GM18498 (cell line): Measurements from ENCODE around the gene BCL10.
"Not testable (repeated sequence)": the region's sequence is repeated elsewhere in the genome, so short reads cannot be mapped to it uniquely, and the experiment has no call there.

Experiments
- ATAC-seq: cut with Tn5 transposase; IDR thresholded peaks from one replicate; pipeline ENCODE4 v1.9.1; 2021; ENCODE audit warnings: mild to moderate bottlenecking, moderate library complexity; ENCODE audit not compliant: unreplicated experiment

Gene BCL10

DNA sequence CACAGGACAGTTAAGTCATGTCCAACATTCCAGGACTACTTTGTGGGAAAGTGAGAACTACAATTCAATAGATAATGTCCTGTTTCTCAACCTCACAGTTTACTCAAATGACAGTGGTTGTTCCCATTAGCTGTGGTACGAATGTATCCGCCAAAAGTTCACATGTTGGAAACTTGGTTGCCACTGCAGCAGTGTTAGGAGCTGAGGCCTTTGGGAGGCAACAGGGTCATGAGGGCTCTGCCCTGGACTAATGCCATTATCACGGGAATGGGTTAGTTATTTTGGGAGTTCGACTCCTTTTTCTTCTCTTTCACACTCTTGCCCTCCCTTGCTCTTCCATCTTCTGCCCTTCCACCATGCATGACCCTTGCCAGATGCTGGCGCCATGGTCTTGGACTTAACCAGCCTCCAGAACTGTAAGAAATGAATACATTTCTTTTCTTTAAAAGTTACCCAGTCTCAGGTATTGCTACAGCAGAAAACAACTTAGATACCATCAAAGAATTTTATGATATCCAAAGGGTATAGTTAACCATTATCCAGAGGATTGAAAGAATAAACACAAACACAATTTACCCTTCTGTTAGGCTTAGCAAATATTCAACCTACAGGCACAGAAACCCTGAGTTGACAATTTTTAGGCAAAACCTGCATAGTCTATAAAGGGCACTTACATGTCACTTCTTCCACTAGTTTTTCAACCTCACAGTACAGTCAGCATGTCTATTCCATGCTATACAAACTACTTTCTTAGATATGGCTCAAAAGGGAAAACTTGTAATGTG is 7.4 kb downstream of the BCL10 start:
- ATAC-seq, result no peak

DNA sequence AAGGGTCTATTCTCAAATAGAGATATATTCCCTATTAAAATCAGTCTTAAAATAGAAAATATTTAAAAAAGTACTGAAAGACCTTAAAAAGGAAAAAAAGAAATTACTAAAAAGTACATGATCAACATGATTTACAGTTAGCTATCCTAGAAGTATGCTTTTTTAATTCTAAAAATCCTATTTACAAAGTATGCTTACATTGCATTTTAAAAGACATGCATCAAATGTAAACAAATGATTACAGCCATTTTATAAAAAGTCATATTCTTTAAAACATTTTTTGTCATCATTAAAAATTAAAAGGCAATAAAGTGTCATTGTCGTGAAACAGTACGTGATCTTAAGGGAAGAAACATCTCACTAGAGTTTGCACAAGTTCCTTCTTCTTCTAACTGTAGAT is 9.1 kb downstream of the BCL10 start:
- no peak for ATAC-seq

DNA sequence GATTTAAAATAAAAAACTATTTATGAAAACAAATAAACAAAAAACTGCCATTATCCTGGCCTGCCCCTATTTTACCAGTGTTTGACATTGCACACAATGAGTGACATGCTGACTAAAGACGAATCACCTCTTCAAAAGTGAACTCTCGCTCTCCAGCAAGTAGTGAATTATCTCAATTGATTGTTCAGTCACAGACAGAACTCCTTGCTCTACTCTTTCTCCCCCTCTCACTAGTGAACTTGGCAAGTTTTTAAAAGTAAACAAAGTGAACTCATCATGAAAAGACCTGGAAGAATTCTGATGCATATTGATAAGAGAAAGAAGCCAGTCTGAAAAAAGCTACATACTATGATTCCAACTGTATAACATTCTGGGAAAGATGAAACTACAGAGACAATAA is 12.3 kb downstream of the BCL10 start:
- no peak for ATAC-seq

DNA sequence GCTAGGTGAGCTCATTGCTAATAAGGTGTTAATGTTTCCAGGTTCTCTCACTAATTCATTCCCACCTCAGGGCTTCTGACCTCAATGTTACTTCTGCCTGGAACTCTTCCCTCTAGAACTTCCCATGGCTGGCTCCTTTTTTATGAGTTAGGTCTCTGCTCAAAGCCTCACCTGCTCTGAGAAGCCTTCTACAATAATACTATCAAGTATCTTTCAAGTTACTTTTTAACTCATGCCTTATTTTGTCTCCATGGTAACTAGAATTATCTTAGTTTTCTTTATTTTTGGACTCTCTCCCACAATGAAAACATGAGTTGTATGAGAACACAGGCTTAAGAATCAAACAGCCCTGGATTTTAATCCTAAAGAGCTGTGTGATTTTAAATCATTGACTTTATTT is 13.4 kb downstream of the BCL10 start:
- no peak for ATAC-seq

DNA sequence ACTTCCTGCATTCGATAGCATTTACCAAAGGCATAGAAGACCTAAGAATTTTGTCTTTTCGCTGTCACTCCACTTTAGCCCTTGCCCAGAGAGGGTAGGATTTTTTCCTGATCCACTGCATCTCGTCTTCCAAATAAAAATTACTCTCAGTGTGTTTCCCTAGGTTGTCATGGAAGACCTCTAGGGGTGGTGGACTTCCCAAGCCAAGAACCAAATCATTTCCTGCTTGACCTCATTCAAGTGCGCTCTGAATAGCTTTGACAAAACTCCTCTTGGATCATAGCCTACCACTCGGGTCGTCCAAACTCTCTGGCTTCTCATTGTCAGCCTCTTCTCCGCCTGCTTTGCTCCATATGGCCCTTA is 16.5 kb downstream of the BCL10 start:
- ATAC-seq, result peak; percentile 0

DNA sequence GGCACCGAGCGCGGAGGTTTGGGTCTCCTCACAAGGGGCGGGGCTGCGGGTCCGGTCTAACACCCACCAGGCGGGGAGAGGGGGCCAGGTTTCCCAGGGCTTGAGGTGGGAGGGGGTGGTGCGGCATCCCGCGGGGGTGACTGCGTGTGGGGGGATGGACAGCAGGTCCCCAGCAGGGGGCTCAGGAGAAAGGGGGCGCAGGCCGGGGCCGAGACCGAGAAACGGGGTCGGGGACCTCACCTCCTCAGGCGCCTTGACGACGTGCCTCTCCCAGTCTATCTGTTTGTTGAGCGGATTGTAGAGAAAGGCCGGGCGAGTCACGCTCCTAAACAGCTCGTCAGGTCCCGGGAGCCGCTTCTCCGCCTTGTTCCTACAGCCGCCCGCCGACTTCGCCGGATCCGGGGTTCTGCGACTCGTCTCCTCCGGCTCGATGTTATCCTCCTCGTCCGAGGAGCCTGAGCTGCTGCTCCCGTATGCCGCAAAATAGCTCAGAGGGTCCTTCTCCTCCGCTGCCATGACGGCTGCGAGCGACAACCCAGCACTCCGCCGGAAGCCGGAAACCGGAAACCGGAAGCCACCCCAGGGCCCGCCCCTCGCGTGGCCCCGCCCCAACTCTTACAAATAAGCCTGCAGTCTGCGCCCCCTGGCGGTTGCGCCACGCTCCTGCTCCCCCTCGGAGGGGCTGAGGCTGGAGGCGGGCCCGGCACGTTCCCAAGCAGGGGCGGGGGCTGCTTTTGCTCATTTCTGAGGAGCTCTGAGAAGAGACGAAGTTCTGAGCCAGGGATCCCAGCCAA is 17.1 kb downstream of the BCL10 start, which contains the start of gene C1orf52:
Gene C1orf52, minus strand, starts transcription at position 545 of the 794 bp plus-strand sequence. Its CDS starts 29 bp downstream, at position 516.
- ATAC-seq, result peak; percentile 98

DNA sequence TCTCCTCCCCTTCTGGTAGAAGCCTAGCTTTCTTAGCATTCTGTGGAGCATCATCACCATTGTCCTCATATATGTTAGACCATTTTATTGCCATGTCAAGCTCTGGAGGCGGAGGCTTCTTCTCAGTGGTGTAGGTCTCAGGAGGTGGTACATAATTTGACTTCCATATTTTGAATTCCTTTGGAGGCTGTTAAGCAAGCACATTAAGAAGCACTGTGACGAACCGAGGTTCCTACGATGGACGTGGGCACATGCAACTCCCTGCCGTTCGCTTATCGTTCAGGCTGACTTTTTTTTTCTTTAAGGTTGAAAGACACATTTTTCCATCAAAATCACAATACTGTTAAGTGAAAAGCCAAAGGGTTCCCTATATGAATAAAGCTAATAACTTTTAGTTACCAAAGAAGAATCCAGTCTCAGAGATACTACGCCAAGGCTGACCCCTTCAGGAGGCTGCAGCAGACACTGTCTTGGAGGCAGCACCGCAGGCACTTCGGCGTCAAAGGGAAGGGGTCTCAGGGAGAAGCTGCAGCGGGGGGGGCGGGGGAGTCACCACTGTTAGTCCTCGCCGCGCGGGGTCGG is 17.8 kb downstream of the BCL10 start:
- ATAC-seq, result no peak

DNA sequence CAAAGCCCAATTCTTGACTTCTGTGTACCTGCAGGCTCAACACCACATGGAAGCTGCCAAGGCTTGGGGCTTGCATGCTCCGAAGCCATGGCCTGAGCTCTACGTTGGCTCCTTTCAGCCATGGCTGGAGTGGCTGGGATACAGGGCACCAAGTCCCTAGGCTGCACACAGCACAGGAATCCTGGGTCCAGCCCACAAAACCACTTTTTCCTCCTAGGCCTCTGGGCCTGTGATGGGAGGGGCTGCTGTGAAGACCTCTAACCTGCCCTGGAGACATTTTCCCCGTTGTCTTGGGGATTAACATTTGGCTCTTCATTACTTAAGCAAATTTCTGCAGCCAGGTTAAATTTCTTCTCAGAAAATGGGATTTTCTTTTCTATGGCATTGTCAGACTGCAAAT is 27.4 kb downstream of the BCL10 start:
- not testable (repeated sequence) for ATAC-seq

DNA sequence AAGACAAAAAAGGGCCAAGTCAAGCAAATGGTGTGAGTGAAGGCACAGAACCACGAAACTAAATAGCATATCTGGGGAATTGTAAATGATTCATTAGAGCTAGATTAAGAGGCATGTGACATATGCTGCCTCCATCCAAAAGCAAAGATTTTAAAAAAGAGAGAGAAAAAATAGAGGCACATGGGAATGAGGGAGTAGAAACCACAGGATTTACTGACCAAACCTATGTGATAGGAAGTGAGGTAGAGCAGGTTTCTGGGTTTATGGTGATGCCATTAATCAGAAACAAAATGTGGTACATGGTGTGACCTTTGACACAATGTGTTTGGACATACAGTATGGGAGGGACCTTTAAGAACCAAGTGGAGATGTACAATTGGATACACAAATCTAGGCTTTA is 30.5 kb downstream of the BCL10 start:
- no peak for ATAC-seq

DNA sequence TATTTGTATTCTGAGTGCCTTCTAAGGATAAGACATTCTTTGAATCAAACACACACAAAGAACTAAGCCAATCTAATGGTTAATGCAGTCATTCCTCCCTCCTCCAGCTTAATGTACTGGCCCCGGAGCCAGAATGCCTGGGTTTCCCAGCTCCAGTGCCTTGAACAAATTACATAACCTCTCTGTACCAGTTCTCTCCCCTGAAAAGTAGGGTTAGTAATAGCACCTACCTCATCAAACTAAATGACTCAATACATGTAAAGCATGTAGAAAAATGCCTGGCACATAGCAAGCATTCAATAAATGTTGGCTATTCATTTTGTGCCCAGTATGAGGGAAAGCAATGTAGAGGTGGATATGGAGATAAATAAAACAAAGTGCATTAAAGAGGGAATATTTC is 31.0 kb downstream of the BCL10 start:
- ATAC-seq, result no peak

DNA sequence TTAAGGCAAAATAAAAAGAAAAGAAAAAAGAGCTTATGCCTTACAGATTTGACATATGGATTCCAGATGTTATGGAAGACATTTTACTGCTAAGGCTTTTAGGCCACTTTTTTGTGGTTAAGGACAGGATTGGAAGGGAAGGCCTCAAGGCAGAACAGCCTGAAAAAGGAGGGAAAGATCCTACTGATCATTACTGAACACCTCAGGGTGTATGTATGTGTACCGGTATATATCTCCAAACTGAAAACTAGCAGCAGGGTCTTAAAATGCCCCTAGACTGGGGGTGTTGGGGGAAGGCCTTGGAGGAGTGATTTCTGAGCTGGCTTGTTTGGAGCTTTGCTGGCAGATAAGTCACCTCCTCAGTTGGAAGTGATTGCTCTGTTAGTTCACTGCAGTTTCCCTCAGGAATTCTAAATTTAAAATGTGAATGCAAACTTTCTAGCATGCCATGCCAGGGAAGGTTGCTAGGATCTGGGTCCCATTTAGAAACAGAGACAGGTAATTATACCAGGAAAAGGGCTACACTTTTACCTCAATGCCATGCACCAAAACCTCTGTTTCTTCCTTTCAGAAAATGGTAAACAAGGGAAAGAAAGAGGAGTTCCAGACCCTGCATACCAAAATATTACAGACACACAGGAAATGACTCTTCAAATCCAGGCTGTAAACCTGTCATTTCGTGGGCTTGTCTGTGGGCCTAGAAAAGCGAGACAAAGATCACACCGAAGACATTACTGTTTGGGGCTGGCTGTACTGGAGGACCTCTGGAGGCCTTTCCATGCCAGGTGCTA is 32.0 kb downstream of the BCL10 start:
- no peak for ATAC-seq

DNA sequence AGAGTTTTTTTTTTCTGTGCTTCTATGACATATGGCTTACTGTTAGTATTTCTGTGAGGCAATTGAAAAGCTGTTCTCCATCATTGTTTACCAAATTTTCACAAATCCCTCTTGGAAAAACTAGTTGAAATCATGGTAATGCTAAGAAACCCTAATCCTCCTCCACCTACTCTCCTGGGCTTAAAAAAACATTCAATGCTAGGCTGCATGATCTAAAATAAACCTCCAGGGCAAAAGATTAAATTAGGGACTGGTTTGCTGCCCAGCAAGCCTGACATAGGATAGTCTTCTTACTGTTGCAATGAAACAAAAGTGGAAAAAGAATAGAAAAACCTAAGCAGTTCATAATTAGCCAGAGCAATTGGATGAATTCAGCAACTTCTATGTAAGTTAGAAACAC is 33.1 kb downstream of the BCL10 start:
- no peak for ATAC-seq

DNA sequence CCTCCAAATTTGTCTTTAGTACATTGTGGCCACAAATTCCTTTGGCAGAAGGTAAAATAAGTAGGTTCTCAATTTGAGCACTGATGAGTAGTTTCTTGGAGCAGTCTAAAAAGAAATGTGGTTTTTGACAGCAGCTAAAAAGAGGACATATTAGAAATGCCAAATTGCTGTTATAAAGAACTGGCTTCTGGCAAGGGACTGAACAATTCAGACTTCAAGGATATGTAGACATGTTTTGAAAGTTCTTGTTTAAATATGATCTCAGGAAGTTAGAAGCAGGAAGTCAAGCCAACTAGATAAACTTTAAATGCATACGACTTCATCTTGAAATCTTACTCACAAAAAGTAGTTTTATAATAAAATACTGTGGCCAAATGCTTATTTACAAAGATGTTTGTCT is 35.8 kb downstream of the BCL10 start:
- ATAC-seq, result no peak

DNA sequence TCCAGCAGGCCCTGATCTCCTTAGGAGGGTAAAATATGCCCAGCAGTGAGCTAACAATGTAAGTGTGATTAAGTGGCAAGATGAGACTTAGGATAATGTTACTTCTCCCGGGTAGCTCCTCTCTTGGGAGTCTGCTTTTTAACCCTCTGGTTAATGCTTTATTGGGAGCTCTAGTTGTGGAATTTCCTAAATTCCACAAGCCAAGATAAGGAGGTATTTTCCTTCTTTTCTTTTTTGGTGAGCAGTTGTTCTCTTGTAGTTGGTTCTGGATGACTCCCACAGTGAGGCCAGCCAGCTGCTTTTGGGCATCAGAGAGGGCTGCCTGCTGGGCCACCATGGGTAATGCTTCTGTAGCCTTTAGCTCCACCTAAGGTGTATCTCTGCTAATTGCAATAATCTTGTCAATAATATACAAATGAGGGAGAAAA is 36.2 kb downstream of the BCL10 start:
- peak; percentile 58 for ATAC-seq

DNA sequence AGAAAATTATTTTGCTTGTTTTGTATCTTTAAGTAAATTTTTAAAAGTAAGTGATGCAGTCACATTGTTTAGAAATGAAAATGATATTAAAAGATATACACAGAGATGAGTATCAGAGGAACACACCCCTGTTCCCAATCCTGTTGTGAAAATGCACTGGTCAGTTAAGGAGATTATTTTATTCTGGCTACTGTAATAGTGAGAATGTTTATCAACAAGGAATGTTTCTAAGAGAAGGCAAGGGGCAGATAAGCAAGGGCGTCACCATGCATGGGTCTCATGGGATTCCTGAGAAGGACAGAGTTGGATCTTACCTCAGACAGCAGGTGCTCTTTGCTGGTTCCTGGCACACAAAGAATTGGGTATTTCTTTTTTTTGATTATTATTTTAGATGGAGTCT is 38.8 kb downstream of the BCL10 start:
- no peak for ATAC-seq

DNA sequence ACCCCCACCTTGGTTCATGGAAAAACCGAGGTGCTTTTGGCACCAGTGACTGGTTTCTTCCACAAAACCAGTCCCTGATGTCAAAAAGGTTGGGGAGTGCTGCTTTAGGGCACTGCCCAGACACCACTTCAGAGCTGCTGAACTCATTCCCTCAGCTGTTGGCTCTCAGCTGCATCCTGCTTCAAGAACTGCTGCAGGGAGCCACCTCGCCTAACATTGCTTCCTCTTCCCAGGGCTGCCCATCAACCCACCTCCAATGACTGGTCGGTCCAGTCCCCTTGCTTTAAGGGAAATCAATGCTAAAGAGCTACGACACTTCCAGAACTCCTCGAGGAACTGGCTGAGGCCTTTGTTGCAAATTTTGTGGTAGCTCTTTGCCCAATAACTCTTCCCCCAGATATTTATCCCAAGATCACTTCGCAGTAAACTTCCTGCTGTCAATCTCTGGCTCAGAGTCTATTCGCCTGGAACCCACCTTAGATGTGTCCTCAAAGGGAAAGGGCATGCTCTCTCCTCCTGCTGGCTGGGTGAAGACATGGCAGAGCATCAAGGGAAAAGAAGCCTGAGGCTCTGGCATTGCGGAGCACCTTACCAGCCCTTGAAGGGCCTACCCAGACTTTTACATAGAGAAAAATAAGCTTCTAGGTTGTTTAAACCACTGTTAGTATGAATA is 46.0 kb downstream of the BCL10 start:
- no peak for ATAC-seq

DNA sequence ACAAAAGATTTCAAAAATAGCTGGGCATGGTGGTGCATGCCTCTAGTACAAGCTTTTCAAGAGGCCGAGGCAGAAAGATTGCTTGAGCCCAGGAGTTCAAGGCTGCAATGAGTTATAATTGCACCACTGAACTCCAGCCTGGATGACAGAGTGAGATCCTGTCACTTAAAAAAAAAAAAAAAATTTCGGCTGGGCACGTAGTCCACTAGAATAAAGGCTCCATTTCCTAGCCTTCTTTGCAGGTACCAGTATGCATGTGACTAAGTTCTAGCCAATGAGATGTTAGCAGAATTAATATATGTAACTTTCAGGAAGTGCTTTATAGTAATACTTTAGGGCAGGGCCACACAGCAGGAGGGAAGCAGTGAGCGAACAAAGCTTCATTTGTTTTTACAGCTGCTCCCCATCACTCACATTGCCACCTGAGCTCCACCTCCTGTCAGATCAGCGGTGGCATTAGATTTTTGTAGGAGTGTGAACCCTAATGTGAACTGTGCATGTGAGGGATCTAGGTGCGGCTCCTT is 46.8 kb downstream of the BCL10 start:
- ATAC-seq, result no peak

DNA sequence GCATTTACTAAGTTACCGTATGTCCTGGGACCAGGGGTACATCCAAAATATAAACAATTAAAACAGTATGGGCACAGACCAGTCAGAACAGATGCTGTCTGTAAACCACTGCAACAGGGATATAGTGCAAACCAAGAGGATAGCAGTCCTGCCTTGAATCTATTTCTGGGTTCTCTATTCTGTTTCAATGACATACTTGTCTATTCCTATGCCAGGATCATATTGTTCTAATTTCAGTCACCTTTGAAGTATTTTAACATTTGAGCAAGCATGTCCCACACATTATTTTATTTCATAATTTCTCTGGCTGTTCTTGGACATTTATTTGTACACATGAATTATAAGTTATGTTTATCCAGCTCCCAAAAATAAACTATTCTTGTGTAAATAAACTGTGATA is 47.5 kb downstream of the BCL10 start:
- no peak for ATAC-seq

DNA sequence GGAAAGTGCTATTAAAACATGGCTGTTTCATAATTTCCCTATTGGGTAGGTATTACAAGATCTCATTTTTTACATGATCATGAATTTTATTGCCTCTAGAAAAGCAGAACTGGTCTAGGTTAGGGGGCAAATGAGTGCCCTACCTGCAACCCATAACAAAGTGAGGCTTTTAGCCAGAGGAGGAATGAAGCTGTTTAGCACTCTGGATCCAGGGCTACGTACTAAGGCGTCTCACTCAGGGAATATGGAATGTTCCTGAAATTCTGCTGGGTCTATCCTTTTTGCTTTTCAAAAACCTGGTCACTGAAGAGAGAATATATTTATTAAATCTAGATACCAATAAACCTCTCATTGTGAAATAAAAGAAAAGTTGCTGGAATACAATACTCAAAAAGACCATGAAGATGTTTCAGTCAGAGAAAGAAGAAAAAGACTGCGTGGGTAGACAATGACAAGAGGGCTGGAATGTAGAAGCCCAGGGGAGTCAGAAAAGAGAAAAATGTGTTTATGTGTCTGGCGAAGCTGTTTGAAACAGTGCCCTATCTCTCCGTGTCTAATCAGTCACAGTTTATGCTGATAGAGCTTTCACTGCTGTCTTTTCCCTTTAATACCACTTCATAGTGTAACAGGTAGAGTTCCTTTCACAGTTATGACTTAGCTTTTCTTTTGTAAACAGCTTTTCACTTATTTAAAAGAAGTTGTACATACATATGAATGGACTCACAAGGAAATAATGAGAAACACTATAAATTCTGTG is 50.6 kb downstream of the BCL10 start:
- no peak for ATAC-seq
